ENCODE results near the gene TBC1D14. TPM values are rescaled to one million over a fixed set of nuclear protein-coding genes. Genes with fewer than 3 reads are reported as not detected.
"Not testable (repeated sequence)": the region's sequence is repeated elsewhere in the genome, so short reads cannot be mapped to it uniquely, and the experiment has no call there.

The TBC1D14 gene
- total RNA-seq, 1 donor from 2014 or later, result 61.8 TPM

- Mint-ChIP-seq H3K27ac (no peak overlapping the region), H3K27me3 (peaks cover 15% of the 10 kb centered on the region)
These were observed 166.5 kb downstream of the TBC1D14 start for GRCh38 chr4:7075962-7076695.

GRCh38 chr4:7076696-7077082, 167.1 kb downstream of the TBC1D14 start:
- Mint-ChIP-seq H3K36me3 (ENCODE audit: insufficient read depth) (no peaks in the 10 kb centered on the region), H3K9me3 (ENCODE audit: low read depth) (peaks cover 16% of the 10 kb centered on the region), H3K4me3 (ENCODE audit: low read depth) (no peak overlapping the region), H3K27ac (no peak overlapping the region), H3K27me3 (peaks cover 15% of the 10 kb centered on the region), H3K4me1 (ENCODE audit: low read depth) (no peaks in the 10 kb centered on the region)
- no peak for DNase-seq (ENCODE audit: low spot score, unreplicated experiment)
- TF ChIP-seq CTCF (IDR thresholded peaks at IDR 0.05; ENCODE audit: unreplicated experiment), result no peak

More at GRCh38 chr4:7075962-7076695, 166.5 kb downstream of the TBC1D14 start:
- Mint-ChIP-seq H3K4me3 (ENCODE audit: low read depth) (no peak overlapping the region), H3K36me3 (ENCODE audit: insufficient read depth) (no peaks in the 10 kb centered on the region), H3K4me1 (ENCODE audit: low read depth) (no peaks in the 10 kb centered on the region), H3K9me3 (ENCODE audit: low read depth) (peaks cover 16% of the 10 kb centered on the region)
- no peak for DNase-seq (ENCODE audit: low spot score, unreplicated experiment)
- TF ChIP-seq CTCF (IDR thresholded peaks at IDR 0.05; ENCODE audit: unreplicated experiment), result no peak

GRCh38 chr4:7077371-7077770, 167.7 kb downstream of the TBC1D14 start:
- Mint-ChIP-seq H3K9me3 (ENCODE audit: low read depth) (peaks cover 16% of the 10 kb centered on the region), H3K36me3 (ENCODE audit: insufficient read depth) (no peaks in the 10 kb centered on the region), H3K27ac (no peak overlapping the region), H3K4me3 (ENCODE audit: low read depth) (no peak overlapping the region), H3K27me3 (peaks cover 15% of the 10 kb centered on the region), H3K4me1 (ENCODE audit: low read depth) (no peaks in the 10 kb centered on the region)
- TF ChIP-seq CTCF (IDR thresholded peaks at IDR 0.05; ENCODE audit: unreplicated experiment), result no peak
- no peak for DNase-seq (ENCODE audit: low spot score, unreplicated experiment)

GRCh38 chr4:7078025-7078424, 168.4 kb downstream of the TBC1D14 start:
- H3K36me3 Mint-ChIP-seq (ENCODE audit: insufficient read depth), result no peaks in the 10 kb centered on the region
- H3K27ac Mint-ChIP-seq, result no peak overlapping the region
- no peak for DNase-seq (ENCODE audit: low spot score, unreplicated experiment)
- H3K9me3 Mint-ChIP-seq (ENCODE audit: low read depth), result peaks cover 16% of the 10 kb centered on the region
- no peak for TF ChIP-seq CTCF (IDR thresholded peaks at IDR 0.05; ENCODE audit: unreplicated experiment)
- peaks cover 16% of the 10 kb centered on the region for H3K27me3 Mint-ChIP-seq
- no peak overlapping the region for H3K4me3 Mint-ChIP-seq (ENCODE audit: low read depth)
- H3K4me1 Mint-ChIP-seq (ENCODE audit: low read depth), result no peaks in the 10 kb centered on the region

- H3K36me3 Mint-ChIP-seq (ENCODE audit: insufficient read depth); DNase-seq (ENCODE audit: low spot score, unreplicated experiment); H3K27ac Mint-ChIP-seq; H3K4me3 Mint-ChIP-seq (ENCODE audit: low read depth); H3K4me1 Mint-ChIP-seq (ENCODE audit: low read depth): not testable (repeated sequence)
- H3K27me3 Mint-ChIP-seq, result peaks cover 25% of the 10 kb centered on the region
- peaks cover 16% of the 10 kb centered on the region for H3K9me3 Mint-ChIP-seq (ENCODE audit: low read depth)
These were observed 169.9 kb downstream of the TBC1D14 start for GRCh38 chr4:7079483-7079882.

- DNase-seq (ENCODE audit: low spot score, unreplicated experiment); H3K36me3 Mint-ChIP-seq (ENCODE audit: insufficient read depth); H3K4me1 Mint-ChIP-seq (ENCODE audit: low read depth); H3K27ac Mint-ChIP-seq; H3K4me3 Mint-ChIP-seq (ENCODE audit: low read depth): not testable (repeated sequence)
- H3K27me3 Mint-ChIP-seq, result peaks cover 28% of the 10 kb centered on the region
- H3K9me3 Mint-ChIP-seq (ENCODE audit: low read depth), result peaks cover 16% of the 10 kb centered on the region
These were observed 170.3 kb downstream of the TBC1D14 start for GRCh38 chr4:7079909-7080308.

Other genes with a start within 250 kb of the TBC1D14 start
- 1.3 and 3.5 TPM in 2 replicates for gene S100P, start 215.9 kb upstream of the TBC1D14 start, total RNA-seq
- 64.9 and 69.3 TPM in 2 replicates for gene MRFAP1L1, start 200.0 kb upstream of the TBC1D14 start, total RNA-seq
- 18.8 and 20.0 TPM in 2 replicates for gene BLOC1S4, start 193.7 kb upstream of the TBC1D14 start, total RNA-seq
- gene KIAA0232, start 127.1 kb upstream of the TBC1D14 start, total RNA-seq, result 50.3 and 52.8 TPM in 2 replicates
- gene TADA2B, start 133.5 kb downstream of the TBC1D14 start, total RNA-seq, result 21.2 and 21.8 TPM in 2 replicates
- gene GRPEL1, start 158.2 kb downstream of the TBC1D14 start, total RNA-seq, result 18.2 and 18.4 TPM in 2 replicates

Measured in progenitor cell of endocrine pancreas (in vitro differentiated cells).